CD4-positive, alpha-beta T cell treated with Interleukin-12 subunit alpha and Interleukin-12 subunit beta, for 1 hour (primary cell): ENCODE results near the gene SKIC8.

Experiments used
- DNase-seq: peaks from one replicate; pipeline ENCODE4 v3.0.0-alpha.2; 2020

SKIC8 gene

DNA sequence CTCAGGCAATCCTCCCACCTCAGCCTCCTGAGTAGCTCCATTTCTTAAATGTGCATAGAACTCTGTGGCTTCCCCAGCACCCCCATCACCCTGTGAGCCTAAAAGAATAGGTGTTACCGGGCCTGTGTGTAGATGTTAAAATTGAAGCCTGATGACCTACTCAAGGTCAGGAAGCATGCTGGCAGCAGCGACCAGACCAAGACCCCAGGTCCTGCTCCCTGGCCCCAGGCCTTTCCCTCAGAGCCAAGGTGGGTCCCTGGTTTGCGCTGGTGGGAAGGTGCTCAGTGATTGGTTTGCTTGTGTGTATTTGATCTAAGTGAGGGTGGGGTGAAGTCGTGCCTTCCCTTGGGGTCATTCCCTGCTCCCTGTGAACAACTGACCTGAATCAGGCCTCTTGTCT is 22.4 kb upstream of the SKIC8 start:
- no peak for DNase-seq

DNA sequence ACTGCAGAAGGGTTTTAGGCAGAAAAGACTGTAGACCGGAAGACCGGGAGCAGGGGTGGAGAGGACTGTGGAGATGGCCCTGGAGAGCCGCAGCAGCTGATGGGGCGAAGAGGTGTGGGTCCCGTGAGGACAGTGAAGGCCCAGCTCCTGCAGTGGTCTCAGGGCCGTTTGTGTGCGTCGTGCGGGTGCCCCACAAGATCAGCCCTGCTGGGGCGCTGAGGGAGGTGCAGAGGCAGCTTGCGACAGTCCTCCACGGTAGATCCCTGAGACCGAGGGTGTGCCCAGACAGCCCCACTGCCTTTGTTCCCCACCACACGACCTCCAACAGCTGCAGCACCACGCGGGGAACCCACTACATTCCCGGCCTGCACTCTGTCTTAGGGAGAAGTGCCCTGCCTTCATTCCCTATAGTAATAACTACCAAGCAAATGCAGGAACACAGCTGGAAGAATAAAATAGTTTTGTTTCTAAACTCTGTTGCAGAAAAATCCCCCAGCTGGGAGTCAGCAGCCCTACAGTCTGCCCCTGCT is 21.7 kb upstream of the SKIC8 start:
- DNase-seq: no peak

- no peak for DNase-seq
Measured at GRCh38 chr15:78320183-78320582, 20.8 kb upstream of the SKIC8 start.

- no peak for DNase-seq
Measured at GRCh38 chr15:78319588-78319987, 20.2 kb upstream of the SKIC8 start.

- no peak for DNase-seq
Measured at GRCh38 chr15:78317145-78317836, 17.9 kb upstream of the SKIC8 start.

DNA sequence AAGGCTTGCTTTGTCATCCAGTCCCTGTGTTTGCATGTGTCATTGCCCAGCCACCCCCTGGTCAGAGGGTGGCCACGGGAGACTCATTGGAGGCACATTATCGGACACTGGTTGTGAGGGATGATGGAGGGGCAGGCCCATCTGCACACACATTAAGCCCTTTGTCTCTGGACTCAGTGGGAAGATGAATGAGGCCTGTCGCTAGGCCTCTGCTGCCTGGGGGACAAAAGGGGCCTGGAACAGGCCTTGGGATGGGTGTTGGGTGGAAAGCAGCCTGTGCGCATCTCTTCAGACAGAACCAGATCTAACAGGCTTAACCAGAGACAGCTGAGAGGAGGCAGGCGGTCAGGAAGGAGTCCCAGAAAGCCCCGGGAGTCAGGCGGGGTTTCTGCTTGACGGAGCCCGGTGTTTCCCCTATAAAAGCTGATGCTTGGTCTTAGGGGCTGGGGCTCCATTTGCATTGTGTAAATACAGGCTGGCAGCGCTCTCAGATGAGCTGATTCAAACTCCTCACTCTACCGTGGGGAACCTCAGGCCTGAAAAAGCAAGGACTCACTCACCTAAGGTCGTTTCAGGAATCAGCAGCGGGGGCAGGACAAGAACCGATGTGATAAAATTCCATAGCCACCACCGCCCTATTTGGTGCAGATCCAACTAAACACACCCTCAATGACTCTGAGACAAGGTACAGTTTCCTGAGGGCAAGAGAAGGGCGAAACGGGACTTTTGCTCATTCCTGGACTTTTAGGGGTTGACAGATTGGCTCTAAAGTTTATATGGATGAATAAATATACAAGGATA is 17.1 kb upstream of the SKIC8 start:
- DNase-seq: no peak

DNA sequence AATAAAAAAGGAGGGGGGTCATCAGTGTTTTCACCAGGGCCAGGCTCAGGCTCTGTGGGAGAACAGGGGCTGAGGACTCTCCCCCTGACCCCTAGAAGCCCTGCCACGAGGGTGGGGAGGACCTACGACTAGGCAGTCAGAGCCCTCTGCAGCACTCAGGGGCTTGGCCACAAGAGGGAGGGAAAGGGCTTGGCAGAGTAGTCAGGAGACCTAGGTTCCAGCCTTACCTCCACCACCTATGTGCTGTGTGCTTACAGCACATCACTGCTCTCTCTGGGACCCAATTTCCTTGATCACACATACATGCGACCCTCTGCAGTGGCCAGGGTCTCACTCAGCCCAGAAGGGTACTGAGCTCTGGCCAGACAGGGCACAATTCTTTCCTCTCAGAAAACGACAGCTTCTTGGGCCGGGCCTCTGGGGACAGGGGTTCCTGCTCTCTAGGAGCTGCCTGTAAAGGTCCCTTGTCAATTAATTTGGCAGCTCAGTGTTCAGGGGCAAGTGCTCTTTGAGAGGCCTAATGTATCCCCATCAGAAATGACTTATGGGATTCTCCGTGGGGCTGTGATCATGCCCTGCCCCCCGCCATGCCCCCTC is 16.4 kb upstream of the SKIC8 start:
- no peak for DNase-seq

DNA sequence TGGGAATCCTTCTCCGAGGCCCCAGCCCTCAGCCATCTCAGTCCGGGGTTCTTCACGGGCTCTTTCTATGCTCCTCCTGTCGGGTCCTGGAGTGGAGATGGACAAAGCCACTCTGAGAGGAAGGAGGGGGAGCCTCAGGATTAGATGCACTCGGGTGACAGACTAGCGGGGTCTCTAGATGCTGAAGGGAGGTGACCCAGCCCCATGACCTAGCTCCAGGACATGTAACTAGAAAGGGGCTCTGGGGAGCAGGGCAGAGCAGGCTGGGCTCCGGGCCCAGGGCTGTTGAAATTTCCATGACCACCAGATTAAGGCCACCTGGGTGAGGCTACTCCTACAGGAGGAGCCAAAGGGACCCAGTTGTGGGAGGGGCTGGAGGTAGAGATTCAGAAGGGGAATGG is 14.8 kb upstream of the SKIC8 start:
- no peak for DNase-seq

DNA sequence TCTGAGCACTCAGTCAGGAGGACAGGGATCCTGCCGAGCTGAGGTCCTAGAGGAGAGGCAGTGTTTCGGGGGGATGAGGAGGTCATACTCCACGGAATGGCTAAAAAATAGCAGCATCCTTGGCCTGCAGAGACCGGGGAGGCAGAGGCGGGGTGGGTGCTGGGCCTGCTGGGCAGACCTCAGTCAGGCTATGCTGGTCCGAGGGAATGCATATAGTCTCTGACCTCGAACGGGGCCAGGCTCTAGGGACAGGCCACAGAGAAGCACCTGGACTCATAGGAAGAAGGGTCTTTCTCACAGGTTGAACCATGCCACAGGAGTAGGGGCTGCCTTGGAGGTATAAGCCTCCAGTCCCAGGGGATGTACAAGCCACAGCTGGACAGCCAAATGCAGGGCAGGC is 14.0 kb upstream of the SKIC8 start:
- no peak for DNase-seq

DNA sequence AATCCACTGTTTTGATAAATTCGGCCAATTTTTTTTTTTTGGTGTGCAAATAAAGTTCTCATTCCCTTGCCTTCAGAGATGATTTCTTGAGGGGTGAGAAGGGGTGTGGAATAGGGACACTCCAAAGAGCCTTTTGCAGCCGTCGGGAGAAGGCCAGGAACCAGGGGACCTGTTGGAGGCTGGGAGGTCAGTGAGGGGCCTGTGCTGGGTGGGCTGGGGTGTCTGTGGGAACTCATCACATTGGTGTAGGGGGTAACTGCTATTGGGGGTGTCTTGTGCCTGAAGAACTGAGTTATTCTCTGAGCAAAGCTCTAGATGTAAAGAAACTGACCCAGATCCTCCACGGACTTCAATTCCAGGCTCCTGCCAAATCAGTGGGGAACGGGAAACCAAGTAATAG is 13.5 kb upstream of the SKIC8 start:
- no peak for DNase-seq

DNA sequence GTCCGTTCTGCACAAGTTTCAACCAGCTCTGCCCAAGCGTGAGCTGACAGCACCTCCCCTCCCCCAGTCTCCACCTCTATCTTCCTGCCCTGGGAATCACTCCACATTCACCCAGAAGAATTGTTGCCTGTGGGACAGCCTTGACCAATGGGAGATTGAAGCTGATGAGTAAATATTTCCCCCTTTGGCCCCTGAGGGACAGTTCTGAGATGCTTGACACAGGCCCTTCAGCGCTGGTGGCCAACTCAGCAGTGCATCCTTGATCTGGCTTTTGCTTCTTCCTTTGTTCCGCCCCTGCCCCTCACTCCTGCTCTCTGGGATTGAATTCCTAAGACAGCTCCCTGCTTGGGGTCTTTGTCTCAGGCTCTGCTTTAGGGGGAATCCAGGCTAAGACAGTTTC is 13.1 kb upstream of the SKIC8 start:
- DNase-seq: no peak

DNA sequence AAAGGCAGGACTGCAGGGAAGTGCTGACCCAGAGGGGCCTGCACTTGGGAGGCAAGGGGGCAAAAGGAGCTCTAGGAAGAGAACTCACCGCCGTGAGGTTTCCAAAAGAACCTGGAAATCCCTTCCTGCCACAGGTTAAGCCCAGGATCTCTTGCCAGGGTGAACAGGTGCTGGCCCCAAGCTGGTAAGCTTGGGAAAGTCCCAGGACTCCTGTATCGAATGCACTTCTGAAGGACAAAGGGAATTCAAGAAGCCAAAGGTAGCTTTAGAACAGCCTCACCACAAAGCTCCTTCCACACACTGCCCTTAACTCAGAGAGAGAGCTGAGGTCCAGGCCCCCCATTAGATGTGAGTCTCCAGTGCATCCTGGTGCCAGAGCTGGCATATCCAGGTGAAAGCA is 11.9 kb upstream of the SKIC8 start:
- no peak for DNase-seq

GRCh38 chr15:78308422-78309032 is 9.1 kb upstream of the SKIC8 start:
- peak; percentile 40 for DNase-seq

DNA sequence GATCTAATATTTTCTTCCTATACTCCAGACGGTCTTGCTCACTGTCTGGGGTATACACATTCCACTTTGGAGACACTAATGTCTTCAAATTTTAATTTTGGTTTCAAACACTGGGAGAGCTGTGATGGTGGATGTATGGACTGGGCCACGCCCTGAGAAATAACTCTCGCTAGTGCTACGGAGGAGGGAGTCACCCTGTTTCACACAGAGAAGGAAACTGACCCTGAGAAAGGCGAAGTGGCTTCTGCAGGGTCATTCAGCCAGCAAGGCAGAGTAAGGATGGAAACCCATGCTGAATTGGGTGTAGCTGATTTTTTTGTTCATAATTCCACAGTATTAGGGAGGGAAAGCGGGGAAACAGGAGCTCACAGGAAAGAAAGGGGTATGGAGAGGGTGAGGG is 8.6 kb upstream of the SKIC8 start:
- DNase-seq: no peak

GRCh38 chr15:78306176-78306774 is 6.9 kb upstream of the SKIC8 start:
- DNase-seq: no peak

- no peak for DNase-seq
Measured at GRCh38 chr15:78304216-78305066, 5.0 kb upstream of the SKIC8 start.

- no peak for DNase-seq
Measured at GRCh38 chr15:78302579-78303312, 3.3 kb upstream of the SKIC8 start.

- no peak for DNase-seq
Measured at GRCh38 chr15:78301828-78302227, 2.4 kb upstream of the SKIC8 start.

GRCh38 chr15:78301326-78301725 is 1.9 kb upstream of the SKIC8 start:
- DNase-seq: no peak

- no peak for DNase-seq
Measured at GRCh38 chr15:78292219-78292618, 7.2 kb downstream of the SKIC8 start.

DNA sequence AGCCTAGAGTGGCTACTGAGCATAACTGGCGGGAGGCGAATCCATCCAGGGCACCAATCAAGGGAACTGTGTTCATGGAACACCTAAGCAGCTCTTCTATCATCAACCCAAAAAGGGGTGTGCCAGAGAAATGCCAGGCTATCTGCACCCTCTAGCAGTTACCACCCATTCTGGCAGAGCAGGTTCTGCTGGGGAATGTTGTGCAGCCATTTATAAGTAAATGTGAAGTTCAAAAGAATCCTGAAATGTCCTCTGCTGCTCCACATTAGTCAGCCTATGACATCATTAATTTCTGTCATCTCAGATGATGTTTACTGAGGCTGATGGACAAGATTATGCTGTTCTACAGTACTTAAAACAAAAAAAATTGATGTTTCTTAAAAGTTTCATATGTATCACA is 7.7 kb downstream of the SKIC8 start:
- DNase-seq: no peak
